Embryonic facial prominence (tissue), 1 donor: ENCODE measurements around the gene PRKCE.

Experiments used
- DNase-seq: peaks from one replicate; pipeline ENCODE4 v3.0.0-alpha.2; 2016; ENCODE audit errors: extremely low spot score

PRKCE gene

GRCh38 chr2:46226620-46227019 lies 575.1 kb downstream of the PRKCE start:
- no peak for DNase-seq

- no peak for DNase-seq
Observed at GRCh38 chr2:46227022-46227421, 575.5 kb downstream of the PRKCE start.

- DNase-seq: no peak
Observed at GRCh38 chr2:46227674-46228289, 576.3 kb downstream of the PRKCE start.

- DNase-seq: no peak
Observed at GRCh38 chr2:46229134-46230063, 577.9 kb downstream of the PRKCE start.

GRCh38 chr2:46230115-46230571 lies 578.7 kb downstream of the PRKCE start:
- no peak for DNase-seq

- DNase-seq: no peak
Observed at GRCh38 chr2:46230677-46231425, 579.4 kb downstream of the PRKCE start.

- DNase-seq: no peak
Observed at GRCh38 chr2:46231721-46232120, 580.2 kb downstream of the PRKCE start.

- DNase-seq: no peak
Observed at GRCh38 chr2:46232860-46233259, 581.4 kb downstream of the PRKCE start.

GRCh38 chr2:46236006-46236875 lies 584.8 kb downstream of the PRKCE start:
- DNase-seq: no peak

GRCh38 chr2:46236876-46237859 lies 585.7 kb downstream of the PRKCE start:
- no peak for DNase-seq
